ENCODE data around the gene NOL6. TPM values are rescaled to one million over a fixed set of nuclear protein-coding genes. Genes with fewer than 3 reads are reported as not detected.

Gene NOL6
- total and polyA plus RNA-seq, 9 of the 15 experiments (the other 6 are each of a cell fraction or from before 2014, with no cell fraction given) = 7.7 to 58.9 (median 27.0) TPM

DNA sequence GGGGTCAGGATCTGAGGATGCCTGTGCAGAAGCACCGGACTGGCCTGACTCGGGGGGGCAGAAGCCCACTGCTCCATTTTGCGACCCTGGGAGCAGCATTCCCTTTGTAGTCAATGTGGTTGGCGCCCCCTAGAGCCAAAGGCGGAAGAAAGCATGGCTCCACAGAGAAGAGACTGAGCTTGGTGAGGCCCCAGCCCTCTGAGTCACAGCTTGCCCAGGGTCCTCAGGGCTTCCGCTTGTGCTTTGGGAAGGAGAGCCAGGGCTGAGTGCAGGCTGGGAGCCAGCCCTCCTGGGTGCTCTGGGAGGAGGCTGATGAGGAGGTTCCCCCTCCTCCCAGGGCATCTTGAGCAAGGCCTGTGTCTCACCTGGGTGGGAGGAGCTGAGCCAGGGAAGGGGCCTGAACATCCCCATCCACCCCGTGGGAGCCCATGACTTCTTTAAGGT is 20.9 kb downstream of the NOL6 start (continued):
- peak; percentile 85 for TF ChIP-seq ZBTB7A (IDR thresholded peaks at IDR 0.05; ENCODE audit: borderline replicate concordance, control insufficient read depth, low read depth, low read length)
- peak; percentile 66 for TF ChIP-seq FOSL1 (tag; conservative IDR thresholded peaks at IDR 0.05)
- TF ChIP-seq, protein P1, sequence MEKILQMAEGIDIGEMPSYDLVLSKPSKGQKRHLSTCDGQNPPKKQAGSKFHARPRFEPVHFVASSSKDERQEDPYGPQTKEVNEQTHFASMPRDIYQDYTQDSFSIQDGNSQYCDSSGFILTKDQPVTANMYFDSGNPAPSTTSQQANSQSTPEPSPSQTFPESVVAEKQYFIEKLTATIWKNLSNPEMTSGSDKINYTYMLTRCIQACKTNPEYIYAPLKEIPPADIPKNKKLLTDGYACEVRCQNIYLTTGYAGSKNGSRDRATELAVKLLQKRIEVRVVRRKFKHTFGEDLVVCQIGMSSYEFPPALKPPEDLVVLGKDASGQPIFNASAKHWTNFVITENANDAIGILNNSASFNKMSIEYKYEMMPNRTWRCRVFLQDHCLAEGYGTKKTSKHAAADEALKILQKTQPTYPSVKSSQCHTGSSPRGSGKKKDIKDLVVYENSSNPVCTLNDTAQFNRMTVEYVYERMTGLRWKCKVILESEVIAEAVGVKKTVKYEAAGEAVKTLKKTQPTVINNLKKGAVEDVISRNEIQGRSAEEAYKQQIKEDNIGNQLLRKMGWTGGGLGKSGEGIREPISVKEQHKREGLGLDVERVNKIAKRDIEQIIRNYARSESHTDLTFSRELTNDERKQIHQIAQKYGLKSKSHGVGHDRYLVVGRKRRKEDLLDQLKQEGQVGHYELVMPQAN (IDR thresholded peaks at IDR 0.05; ENCODE audit: borderline replicate concordance) = no peak
- TF ChIP-seq MYC (IDR thresholded peaks at IDR 0.05; ENCODE audit: low read depth, low read length) = 0 out of 2 replicates have a peak, but pooled peaks have one; percentile 13
- no peak for TF ChIP-seq MYC (CRISPR knock-in tag; IDR thresholded peaks at IDR 0.05; ENCODE audit: borderline replicate concordance, low read depth)
- TF ChIP-seq, protein P2, sequence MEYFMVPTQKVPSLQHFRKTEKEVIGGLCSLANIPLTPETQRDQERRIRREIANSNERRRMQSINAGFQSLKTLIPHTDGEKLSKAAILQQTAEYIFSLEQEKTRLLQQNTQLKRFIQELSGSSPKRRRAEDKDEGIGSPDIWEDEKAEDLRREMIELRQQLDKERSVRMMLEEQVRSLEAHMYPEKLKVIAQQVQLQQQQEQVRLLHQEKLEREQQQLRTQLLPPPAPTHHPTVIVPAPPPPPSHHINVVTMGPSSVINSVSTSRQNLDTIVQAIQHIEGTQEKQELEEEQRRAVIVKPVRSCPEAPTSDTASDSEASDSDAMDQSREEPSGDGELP (CRISPR knock-in tag; IDR thresholded peaks at IDR 0.05; ENCODE audit: borderline replicate concordance) = peak; percentile 29; the same call in 1 of the 2 replicates
- 0 out of 2 replicates have a peak, but pooled peaks have one; percentile 27 for TF ChIP-seq DPF2 (IDR thresholded peaks at IDR 0.05)
- peak; percentile 64 to 90 (median 73) for TF ChIP-seq CTCF (IDR thresholded peaks at IDR 0.05 in 2 of 3, conservative IDR thresholded peaks at IDR 0.05 in 1 of 3; ENCODE audit: insufficient read depth in 2 of 3, low read depth in 1 of 3, low read length in 3 of 3)
- TF ChIP-seq HNRNPLL (IDR thresholded peaks at IDR 0.05; ENCODE audit: low read depth, low read length, poor library complexity, severe bottlenecking) = peak; percentile 22
- TF ChIP-seq ATF3 (IDR thresholded peaks at IDR 0.05) = peak; percentile 25; the same call in 1 of the 2 replicates
- TF ChIP-seq ATF3 (CRISPR knock-in tag; conservative IDR thresholded peaks at IDR 0.05) = no peak
- TF ChIP-seq, protein P3, sequence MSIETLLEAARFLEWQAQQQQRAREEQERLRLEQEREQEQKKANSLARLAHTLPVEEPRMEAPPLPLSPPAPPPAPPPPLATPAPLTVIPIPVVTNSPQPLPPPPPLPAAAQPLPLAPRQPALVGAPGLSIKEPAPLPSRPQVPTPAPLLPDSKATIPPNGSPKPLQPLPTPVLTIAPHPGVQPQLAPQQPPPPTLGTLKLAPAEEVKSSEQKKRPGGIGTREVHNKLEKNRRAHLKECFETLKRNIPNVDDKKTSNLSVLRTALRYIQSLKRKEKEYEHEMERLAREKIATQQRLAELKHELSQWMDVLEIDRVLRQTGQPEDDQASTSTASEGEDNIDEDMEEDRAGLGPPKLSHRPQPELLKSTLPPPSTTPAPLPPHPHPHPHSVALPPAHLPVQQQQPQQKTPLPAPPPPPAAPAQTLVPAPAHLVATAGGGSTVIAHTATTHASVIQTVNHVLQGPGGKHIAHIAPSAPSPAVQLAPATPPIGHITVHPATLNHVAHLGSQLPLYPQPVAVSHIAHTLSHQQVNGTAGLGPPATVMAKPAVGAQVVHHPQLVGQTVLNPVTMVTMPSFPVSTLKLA (conservative IDR thresholded peaks at IDR 0.05) = peak in 1 of 2 experiments; percentile 36; a peak in 1 of 4 replicates
- TF ChIP-seq TCF3 (CRISPR knock-in tag; IDR thresholded peaks at IDR 0.05) = no peak
- no peak for TF ChIP-seq PHTF2 (CRISPR knock-in tag; IDR thresholded peaks at IDR 0.05)
- peak; percentile 26 for TF ChIP-seq CTCFL (IDR thresholded peaks at IDR 0.05; ENCODE audit: borderline replicate concordance, insufficient read depth, low read depth, low read length, poor library complexity, severe bottlenecking)
